HG03039 (cell line): ENCODE measurements around the gene RCC2.
"Not testable (repeated sequence)": the region's sequence is repeated elsewhere in the genome, so short reads cannot be mapped to it uniquely, and the experiment has no call there.

Experiments
- ATAC-seq: cut with Tn5 transposase; IDR thresholded peaks from one replicate; pipeline ENCODE4 v1.9.1; 2021; ENCODE audit warnings: mild to moderate bottlenecking, moderate library complexity; ENCODE audit not compliant: unreplicated experiment

Gene RCC2

DNA sequence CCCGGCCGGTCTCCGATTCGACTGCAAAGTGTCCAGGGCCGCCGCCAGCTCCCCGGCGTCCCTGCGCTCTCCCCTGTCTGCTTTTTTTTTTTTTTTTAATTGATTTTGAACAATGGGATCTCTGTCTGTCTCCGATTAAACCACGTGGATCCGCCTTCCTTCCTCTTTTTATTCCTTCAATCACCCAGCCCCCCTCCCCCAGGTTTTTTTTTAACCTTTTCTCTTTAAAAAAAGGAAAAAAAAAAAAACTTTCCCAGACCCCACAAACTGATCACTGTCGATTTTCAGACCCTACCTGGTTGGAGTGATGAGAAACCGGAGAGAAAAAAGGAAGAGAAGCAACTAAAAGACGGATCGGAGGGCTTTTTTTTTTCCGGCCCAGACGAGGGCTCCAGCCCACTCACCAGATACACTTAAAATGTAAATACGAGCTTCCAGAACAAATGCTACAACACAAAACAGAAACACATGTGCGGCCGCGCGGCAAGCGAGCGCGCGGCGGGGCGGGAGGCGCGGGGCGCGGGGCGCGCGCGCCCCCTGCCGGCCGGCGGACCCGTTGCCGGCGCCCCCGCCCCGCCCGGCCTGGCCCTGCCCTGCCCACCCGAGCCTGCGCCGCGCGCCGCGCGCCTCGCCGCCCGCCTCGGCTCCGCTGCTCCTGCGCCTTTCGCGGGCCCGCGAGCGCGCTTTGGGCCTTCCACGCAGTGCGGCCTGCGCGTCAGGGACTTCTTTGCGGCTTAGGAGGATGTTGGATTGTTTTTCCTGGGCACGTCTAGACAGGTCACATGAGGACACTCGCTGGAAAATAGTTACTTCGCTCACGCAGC is at the start of gene RCC2:
RCC2 (minus strand) TSS at position 428 of the 824 bp plus-strand sequence. CDS start 1,163 bp downstream, outside the sequence.
- peak; percentile 27 for ATAC-seq

- ATAC-seq: no peak
Measured at GRCh38 chr1:17486242-17486641, 46.8 kb upstream of the RCC2 start.

- ATAC-seq: no peak
Measured at GRCh38 chr1:17485281-17485680, 45.8 kb upstream of the RCC2 start.

GRCh38 chr1:17481981-17482380 is 42.5 kb upstream of the RCC2 start:
- ATAC-seq: not testable (repeated sequence)

GRCh38 chr1:17480846-17481245 is 41.4 kb upstream of the RCC2 start:
- no peak for ATAC-seq

- ATAC-seq: no peak
Measured at GRCh38 chr1:17475752-17476151, 36.3 kb upstream of the RCC2 start.

DNA sequence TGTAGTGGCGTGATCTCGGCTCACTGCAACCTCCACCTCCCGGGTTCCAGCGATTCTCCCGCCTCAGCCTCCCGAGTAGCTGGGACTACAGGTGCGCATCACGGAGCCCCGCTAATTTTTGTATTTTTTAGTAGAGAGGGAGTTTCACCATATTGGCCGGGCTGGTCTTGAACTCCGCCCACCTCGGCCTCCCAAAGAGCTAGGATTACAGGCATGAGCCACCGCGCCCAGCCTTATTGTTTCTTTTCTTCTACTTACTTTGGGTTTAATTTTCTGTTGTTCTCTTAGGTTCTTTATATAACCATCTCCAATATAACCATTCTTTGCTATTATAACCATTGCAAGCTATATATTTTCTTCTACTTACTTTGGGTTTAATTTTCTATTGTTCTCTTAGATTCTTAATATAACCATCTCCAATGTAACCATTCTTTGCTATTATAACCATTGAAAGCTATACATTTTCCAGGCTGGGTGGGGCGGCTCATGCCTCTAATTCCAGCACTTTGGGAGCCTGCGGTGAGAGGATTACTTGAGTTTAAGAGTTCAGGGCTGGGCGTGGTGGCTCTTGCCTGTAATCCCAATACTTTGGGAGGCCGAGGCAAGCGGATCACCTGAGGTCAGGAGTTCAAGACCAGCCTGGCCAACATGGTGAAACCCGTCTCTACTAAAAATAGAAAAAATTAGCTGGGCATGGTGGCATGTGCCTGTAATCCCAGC is 35.5 kb upstream of the RCC2 start:
- ATAC-seq: not testable (repeated sequence)

GRCh38 chr1:17472814-17473213 is 33.3 kb upstream of the RCC2 start:
- no peak for ATAC-seq

DNA sequence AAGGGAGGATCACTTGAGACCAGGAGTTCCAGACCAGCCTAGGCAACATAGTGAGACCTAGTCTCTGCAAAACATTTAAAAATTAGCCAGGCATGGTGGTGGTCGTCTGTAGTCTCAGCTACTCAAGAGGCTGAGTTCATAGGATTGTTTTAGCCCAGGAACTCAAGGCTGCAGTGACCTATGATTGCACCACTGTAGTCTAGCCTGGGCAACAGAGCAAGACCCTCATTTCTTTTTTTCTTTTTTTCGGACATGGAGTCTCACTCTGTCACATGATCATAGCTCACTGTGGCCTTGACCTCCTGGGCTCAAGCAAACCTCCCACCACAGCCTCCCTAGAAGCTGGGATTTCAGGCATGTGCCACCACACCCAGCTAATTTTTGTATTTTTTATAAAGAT is 31.9 kb upstream of the RCC2 start:
- no peak for ATAC-seq

DNA sequence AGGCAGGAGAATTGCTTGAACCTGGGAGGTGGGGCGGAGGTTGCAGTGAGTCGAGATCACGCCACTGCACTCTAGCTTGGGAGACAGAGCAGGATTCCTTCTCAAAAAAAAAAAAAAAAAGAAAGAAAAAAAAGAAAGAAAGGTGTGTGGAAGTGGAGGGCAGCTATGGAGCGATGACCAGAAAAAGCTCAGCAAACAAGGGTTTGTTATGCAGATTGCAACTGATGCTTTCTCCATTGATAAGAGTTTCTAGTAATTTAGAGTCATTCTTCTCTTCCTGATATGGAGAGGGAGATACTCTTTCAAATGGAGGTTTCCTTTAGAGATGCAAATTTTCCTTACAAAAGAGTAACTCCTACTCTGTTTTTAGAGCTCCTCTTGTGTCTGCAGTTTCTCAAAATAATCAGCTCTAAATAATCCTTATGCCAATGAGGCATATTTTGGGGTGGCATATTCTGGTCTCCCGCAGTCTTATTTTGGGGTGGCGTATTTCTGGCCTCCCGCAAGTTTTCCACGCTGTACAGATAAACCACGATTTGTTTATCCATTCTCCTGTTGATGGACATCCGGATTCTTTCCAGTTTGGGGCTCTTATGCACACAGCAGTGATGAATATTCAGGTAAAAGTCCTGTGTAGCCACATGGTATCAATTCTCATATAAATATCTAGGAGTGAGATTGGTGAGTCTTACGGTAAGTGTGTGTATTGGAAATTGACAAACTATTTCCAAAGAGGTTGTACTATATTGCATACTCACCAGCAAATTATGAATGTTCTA is 30.7 kb upstream of the RCC2 start:
- no peak for ATAC-seq

- not testable (repeated sequence) for ATAC-seq
Measured at GRCh38 chr1:17468357-17469265, 29.1 kb upstream of the RCC2 start.

DNA sequence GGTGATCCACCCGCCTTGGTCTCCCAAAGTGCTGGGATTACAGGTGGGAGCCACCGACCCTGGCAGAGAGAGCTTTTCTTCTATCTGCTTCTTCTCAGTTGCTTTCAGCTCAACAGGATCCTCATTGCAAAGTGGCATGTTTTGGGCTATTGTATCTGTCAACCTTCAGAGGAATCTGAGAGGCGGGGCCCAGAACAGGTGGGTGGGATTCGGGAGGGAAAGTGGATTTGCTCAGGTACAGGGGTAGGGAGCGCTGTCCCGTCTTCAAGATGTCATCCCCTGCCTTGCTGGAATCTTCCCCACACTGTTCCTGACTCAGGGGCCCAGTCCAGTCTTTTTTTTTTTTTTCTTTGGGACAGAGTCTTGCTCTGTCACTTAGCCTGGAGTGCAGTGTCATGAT is 26.9 kb upstream of the RCC2 start:
- no peak for ATAC-seq

- ATAC-seq: no peak
Measured at GRCh38 chr1:17465228-17465627, 25.8 kb upstream of the RCC2 start.

- no peak for ATAC-seq
Measured at GRCh38 chr1:17463991-17464390, 24.5 kb upstream of the RCC2 start.

- no peak for ATAC-seq
Measured at GRCh38 chr1:17462669-17463068, 23.2 kb upstream of the RCC2 start.

DNA sequence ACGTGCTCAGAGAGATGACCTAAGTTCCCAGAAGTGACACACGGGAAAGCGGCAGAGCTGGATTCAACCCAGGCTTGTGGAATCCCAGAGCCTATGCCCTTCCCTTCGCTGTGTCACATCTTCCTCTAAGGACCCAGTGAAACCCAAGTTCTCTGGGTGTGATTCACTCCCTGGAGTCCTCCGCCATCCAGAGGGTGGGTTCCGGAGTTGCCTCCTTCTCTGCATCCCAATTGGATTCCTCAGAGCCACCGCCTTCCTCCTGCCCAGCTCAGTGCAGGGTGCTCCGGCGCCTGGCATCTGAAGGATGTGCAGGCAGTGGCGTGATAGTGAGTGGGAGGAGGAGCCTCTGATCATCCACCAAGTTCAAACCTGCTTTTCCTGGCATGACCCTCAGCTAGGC is 20.7 kb upstream of the RCC2 start:
- no peak for ATAC-seq

DNA sequence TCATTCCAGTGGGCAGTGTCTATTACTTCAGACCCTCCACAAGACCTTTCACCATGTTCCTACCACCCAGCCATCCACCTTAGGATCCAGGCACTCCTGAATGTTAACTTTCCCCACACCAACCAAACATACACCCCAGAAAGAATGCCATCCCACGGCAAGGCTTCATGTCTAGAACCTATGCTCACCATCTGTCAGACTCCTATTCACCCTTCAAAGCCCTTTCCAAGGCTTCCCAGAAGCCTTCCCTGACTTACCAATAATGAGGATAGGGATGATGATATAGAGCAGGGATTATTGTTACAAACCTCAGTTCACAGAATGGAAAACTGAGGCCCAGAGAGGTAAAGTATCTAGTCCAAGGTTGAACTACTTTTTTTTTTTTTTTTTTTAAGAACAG is 19.3 kb upstream of the RCC2 start:
- ATAC-seq: no peak

- no peak for ATAC-seq
Measured at GRCh38 chr1:17452686-17453085, 13.2 kb upstream of the RCC2 start.

GRCh38 chr1:17452203-17452602 is 12.7 kb upstream of the RCC2 start:
- not testable (repeated sequence) for ATAC-seq

GRCh38 chr1:17451731-17452130 is 12.3 kb upstream of the RCC2 start:
- no peak for ATAC-seq
